NCI-H345 treated with DMSO at 0.1 percent for 48 hours (cell line): ENCODE data around the gene LDLRAD4.

Source experiments
- DNase-seq: peaks from one replicate; lab custom pipeline; 2025; ENCODE audit not compliant: unreplicated experiment; lab: John Stamatoyannopoulos, UW

The LDLRAD4 gene

DNA sequence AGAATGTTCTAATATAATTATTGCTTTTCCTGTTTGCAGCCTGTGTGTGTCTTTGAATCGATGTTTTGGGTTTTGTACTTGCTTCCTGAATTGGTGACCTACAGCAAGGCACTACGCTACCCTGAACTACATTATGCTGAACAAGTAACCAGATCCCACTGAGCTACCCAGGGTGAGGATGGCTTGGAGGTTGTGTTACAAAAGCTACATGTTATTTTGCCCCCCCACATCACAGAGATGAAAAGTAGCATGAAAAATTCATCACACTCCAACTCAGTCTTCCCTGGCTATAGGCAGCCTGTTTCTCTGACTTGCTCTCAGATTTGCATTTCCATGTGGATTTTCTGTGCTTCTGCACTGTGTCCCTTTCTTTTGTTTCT is 162.1 kb downstream of the LDLRAD4 start:
- DNase-seq, result no peak

GRCh38 chr18:13381331-13381730 is 162.8 kb downstream of the LDLRAD4 start:
- DNase-seq, result no peak

GRCh38 chr18:13381944-13382365 is 163.4 kb downstream of the LDLRAD4 start:
- DNase-seq, result no peak

- no peak for DNase-seq
These were observed 163.9 kb downstream of the LDLRAD4 start for GRCh38 chr18:13382366-13382953.

DNA sequence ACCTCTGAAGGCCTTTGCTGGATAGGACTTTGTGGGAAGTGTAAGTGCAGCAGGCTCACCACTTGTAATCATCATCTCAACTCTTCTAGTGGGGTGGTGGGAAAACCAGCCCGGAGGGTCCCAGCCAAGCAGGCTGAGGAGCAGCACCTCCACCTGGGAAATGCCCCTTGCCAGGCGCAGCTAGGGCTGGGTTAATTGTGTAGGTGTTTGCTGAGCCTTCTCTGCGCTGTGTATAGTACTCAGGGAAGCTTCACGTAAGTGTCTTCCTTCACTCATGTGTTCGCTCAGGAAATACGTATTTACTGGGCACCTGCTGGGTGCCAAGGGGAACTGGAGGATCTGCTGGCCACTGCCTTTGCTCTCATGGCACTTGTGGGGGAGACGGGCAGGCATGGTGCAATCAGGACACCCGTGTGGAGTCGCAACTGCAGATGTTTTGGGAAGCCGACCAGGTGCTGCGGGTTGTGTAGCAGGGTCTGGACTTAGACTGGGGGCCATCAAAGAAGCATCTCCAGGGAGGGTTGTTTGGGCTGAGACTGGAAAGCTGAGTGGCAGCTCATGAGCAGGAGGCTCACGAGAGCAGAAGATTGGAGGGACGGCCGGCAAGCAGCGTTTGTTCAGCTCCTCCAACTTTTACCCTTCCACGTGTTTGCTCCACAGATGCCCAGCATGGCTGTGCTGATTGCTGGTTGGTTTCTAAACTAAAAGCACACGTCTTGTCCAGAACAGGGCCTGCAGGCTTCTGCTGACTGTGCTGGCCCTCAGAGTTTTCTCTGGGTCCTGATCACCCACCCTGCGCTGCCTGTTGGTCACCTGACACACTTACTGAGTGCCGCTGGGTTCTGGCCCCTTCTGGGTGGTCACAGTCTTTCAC is 164.6 kb downstream of the LDLRAD4 start:
- no peak for DNase-seq

DNA sequence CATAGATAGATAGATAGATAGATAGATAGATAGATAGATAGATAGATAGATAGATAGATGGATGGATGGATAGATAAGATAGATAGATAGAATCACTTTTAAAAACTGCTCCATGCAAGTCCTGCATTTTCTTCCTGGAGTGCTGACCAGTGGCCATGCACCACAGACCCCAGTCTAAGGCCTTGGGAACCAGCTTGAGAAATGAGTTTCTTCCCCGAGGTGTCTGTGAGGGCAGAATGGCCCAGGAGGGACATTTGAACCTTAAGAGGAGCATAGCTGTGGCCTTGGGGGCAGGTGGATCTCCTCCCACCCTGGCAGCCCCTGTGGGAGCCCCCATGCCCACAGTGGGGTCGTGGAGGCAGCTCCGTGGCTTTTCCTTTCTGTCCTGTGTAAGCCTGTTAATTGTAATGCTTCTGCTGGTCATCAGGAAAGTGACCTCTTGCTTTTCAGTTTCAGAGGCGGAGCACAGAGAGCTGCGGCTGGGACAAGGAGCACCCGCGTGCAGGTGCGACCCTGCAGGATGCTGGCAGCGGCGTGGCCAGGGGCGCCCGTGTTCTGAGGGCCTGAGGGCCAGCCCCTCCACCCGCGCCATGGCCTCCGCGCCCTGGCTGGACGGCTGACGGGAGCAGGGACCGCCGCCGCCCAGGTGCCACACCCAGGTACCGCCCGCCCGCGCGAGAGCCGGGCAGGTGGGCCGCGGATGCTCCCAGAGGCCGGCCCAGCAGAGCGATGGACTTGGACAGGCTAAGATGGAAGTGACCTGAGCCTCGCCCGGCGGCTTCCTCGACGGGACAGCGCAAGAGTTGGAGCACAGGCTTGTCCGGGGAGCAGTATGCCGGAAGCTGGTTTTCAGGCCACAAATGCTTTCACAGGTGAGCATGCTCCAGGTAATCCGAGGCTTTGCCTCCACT is 168.6 kb downstream of the LDLRAD4 start:
- DNase-seq, result no peak

GRCh38 chr18:13387855-13388548 is 169.4 kb downstream of the LDLRAD4 start:
- DNase-seq, result no peak

DNA sequence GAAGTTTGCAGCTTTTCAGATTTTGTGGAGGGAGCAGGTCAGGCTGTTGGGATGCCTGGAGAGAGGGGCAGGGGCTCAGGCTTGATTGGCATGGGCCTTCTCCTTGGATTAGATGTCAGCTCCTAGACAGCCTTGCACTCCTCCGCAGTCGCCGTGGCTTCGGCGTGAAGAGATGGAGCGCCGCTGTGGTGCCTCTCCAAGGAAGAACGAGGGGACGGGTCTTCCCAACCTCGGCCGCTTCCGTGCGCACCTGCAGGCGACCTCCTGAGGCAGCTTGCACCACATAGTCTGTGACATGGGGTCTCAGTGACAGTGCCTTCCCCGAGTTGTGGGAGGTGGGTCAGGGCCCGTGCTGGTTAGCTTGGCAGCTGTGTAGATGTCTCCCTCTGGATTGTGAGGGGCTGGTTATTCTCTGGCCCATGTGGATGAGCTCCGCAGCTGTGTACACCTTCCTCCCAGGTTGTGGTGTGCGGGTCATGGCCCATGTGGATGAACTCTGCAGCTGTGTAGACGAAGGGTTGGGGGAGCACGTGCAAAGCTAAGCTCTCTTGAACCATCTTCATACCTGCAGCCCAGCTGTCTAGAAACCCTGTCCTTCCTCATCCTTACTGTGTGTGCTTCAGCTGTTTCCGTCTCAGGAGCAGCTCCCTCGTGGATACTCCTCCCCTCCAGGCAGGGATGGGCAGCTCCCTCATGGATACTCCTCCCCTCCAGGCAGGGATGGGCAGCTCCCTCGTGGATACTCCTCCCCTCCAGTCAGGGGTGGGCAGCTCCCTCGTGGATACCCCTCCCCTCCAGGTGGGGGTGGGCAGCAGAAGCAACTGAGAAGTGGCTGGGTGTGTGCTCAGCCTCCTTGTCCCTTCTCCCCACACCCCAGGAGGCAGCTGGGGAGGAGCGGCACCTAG is 170.3 kb downstream of the LDLRAD4 start:
- no peak for DNase-seq

DNA sequence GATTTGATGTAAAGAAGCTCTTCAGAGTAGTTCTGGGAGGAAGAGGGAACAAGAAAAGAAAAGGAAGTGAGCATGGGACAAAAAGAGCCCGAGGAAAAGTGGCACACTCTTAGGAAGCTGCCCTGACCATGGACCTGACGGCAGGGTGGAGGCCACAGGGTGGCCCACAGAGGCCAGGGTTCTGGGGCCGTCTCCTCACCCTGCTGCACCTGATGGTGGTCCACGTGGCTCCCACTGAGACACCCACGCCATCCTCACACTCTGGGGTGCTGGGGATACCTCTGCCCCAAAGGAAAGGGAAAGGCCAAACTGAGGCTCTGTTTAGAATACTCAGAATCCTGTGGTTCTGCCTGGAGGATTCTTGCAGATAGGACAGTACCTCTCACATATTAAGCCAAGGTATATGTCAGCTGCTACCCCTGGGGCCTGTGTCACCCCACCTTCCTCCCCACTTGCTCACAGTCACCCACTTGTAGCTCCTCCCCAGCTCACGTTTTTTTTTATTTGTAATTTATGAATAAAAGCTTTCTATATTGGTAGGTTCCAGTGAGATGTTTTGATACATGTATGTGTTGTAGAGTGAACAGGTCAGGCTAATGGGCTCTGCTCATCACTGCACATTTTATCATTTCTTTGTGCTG is 171.1 kb downstream of the LDLRAD4 start:
- no peak for DNase-seq

GRCh38 chr18:13390196-13390595 is 171.6 kb downstream of the LDLRAD4 start:
- peak; percentile 75 for DNase-seq

DNA sequence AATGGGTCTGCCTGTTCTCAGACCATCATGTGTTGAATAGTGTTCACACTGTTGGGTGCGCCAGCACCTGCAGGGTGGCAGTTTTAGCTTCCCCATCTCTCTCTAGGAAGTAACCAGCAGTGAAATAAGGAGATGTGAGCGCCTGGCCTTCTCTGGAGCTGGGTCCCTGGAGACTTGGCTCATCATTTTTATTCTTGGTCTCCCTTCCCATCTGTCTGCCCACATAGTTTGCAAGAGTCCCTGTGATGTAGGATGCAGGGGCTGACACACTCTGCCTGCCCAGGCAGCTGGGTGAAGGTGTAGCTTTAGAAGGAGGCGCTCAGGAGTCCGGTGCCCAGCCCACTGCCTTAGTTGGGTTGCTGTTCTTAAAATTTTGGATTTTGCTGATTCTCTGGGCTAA is 172.2 kb downstream of the LDLRAD4 start:
- DNase-seq, result peak; percentile 67

DNA sequence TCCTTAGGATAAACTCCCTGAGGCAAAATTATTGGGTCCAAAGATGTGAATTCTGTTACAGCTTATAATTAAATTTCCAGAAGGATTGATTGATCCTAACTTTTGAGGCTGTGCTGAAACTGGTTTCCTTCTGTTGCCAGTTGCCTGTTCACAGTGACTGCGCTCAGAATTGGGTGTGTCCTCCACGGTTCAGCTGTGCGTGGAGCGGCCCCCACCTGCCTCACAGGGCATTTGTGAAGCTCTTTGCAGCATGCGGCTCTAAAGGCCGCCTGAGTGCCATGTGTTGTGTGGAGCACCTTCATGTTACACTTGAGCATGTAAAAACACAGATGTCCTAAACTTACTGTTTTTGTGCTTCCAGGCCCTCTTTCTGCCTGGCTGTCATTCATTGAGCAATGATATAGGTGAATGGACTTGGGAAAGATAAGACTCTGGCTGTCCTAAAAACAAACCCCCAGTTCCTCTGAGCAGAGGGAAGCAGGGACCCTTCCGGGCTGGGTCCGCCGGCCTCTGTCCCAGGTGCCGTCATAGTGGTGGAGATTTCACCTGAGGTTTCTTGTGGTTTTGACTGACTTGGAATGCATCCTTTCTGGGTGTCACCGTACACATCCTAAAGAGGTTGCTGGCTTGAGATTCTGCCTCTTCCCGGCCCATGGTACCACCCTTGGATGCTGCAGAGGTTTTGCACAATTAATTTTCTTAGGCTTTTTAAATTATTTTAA is 173.6 kb downstream of the LDLRAD4 start:
- DNase-seq, result peak; percentile 39

GRCh38 chr18:13392899-13393298 is 174.3 kb downstream of the LDLRAD4 start:
- DNase-seq, result no peak

GRCh38 chr18:13393338-13393737 is 174.8 kb downstream of the LDLRAD4 start:
- peak; percentile 73 for DNase-seq

DNA sequence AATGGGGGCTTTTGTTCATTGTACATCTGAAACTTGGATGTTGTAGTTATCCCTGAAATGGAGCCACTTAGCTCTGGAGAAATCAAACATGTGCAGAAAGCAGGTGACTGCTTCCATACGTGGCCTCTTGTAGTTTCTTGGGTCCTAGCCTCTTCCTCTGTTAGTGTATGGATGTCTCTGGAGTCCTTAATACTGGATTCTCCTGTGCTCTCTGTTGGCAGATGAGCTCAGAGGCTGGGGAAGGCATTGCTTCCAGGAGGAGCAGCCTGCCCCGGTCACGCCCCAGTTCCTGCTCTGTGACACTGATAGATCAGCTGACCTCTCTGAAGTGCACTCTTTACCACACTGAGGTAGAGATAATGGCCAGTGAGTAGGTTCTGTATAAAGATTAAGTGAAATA is 176.2 kb downstream of the LDLRAD4 start:
- peak; percentile 37 for DNase-seq

DNA sequence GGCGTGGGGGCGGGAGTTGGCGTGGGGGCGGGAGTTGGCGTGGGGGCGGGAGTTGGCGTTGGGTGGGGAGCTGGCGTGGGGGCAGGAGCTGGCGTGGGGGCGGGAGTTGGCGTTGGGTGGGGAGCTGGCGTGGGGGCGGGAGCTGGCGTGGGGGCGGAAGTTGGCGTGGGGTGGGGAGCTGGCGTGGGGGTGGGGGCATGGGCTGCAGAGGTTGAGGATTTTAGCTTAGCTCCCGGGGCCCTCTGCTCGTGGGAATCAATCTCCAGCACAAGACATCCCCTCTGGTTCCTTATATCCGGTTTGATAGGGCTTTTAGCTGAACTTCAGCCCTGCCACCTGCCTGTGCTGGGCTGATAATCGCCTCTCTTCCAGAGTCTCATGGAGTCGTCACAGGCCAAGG is 177.0 kb downstream of the LDLRAD4 start:
- DNase-seq, result no peak

DNA sequence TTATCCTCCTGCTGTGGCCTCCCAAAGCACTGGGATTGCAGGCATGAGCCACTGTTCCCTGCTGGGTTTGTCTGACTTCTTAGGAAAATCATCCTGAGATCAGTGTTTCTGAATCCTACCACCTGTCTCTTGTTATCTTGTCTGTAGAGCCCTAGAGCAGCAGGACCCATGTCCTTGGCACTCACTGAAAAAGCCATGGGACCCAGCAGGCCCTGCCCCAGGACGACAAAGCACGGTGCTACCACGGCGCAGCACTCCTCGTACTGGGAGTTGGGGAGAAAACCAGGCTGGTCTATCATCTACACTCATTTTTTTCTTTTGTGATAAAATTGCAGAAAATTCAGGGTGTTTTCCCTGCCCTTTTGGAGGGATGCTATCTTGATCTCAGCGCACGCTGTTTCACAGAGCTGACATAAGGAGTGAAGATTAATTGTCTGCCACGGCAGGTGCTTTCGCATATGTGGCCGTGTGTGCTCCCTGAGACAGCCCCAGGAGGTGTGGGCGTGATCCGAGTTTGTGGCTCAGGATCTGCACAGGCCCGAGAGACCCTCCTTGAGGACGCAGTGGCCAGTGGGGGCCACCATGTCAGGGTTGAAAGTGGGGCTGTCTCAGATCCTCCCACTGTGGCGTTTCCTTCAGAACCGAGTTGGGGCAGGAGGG is 179.1 kb downstream of the LDLRAD4 start:
- DNase-seq, result no peak

- DNase-seq, result no peak
These were observed 180.1 kb downstream of the LDLRAD4 start for GRCh38 chr18:13398631-13399030.
